Posterior cingulate gyrus (tissue), 11 donors: ENCODE measurements around the gene SLC30A4.
"Not testable (repeated sequence)": the region's sequence is repeated elsewhere in the genome, so short reads cannot be mapped to it uniquely, and the experiment has no call there.

Source experiments
- DNase-seq, 10 donors: peaks; one replicate each; pipeline versions ENCODE4 v3.0.0 to v3.0.0-alpha.2; 2020 to 2021; ENCODE audit warnings: mixed read lengths in 3 of 10
- intact Hi-C: fragments of 100-400 bp; cut with DNase I; formaldehyde crosslinking; loops from one replicate; pipeline ENCODE4 v1.15.1; 2023

The SLC30A4 gene

GRCh38 chr15:45522328-45523165, at the start of gene SLC30A4:
SLC30A4 (minus strand) TSS chr15:45522755; CDS start chr15:45522354, 401 bp downstream.
- intact Hi-C loops: loop anchor here (2.0 kb wide), 2 partner anchors 64 kb away; partner anchors contain the start of gene BLOC1S6
- DNase-seq: peak; percentile 53 to 95 (median 65)

DNA sequence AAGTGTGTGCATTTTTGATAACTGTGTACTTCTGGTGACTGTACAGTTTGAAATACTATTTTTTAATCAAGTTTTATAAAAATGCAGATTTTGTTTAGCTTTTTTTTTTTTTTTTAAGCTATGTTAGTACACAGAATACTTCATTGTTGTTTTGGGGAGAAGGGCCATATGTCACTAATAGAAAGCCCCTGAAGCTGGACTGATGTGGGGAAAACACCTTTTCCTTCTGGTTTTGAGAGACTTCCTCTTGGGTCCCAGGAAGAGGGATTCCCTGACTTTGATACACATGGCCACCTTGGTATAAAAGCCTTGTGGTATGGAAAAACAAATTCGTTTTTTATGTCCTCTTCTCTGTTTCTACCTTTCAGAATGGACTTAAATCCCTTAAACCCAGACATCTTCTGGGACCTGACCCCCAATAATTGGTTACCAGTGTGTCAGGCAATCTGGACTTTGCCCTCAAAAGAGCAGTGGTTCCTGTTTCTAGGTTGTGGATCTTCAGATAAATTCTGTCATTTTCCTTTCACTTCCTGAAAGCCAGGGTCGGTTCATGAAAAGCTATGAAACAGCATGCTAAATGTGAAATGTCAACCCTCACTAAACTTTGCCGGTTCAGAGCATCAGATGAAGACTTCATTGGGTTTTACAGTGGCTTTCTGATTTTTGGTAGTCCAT, 33.5 kb upstream of the SLC30A4 start:
- intact Hi-C loops: no loop called here
- DNase-seq: no peak

GRCh38 chr15:45551676-45552075, 29.1 kb upstream of the SLC30A4 start:
- intact Hi-C loops: no loop called here

DNA sequence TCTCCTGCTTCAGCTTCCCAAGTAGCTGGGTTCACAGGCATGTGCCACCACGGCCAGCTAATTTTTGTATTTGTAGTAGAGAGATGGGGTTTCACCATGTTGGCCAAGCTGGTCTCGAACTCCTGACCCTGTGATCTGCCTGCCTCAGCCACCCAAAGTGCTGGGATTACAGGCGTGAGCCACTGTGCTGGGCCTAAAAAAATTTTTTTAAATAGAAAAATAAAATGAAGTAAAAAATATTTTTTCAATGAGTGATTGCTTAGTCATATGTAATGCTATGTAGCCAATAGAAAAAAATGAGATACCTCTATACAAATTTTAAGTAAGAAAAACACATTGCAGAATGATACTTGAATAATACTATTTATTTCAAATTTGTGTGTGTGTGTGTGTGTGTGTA, 27.9 kb upstream of the SLC30A4 start:
- intact Hi-C loops: no loop called here
- no peak for DNase-seq

More at GRCh38 chr15:45551676-45552075, 29.1 kb upstream of the SLC30A4 start:
- no peak for DNase-seq

DNA sequence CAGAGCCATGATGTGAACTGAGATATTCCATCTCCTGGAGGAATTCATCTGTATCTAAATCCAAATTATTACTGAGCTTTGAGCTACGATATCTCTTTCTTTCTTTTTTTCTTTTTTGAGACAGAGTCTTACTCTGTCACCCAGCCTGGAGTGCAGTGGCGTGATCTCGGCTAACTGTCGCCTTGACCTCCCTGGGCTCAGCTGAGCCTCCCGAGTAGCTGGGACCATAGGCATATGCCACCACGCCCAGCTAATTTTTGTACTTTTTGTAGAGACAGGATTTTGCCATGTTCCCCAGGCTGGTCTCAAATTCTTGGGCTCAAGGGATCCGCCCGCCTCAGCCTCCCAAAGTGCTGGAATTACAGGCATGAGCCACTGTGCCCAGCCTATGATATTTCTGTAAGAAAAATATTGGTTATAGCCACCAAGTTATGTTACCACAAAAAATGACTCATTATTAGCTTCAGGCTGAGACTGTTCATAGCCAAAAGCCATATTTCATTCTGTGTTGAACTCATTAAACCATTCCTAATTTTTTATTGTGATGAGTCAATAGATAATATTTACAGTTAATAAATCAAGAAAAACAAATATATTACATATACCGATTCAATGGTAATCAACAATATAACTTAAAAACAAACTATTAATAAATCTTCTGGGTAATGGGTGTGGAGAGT, 27.1 kb upstream of the SLC30A4 start:
- DNase-seq: no peak
- intact Hi-C loops: no loop called here

GRCh38 chr15:45548753-45549520, 26.4 kb upstream of the SLC30A4 start:
- no peak for DNase-seq

GRCh38 chr15:45546789-45547188, 24.2 kb upstream of the SLC30A4 start:
- no peak for DNase-seq
- intact Hi-C loops: no loop called here

More at GRCh38 chr15:45548753-45549520, 26.4 kb upstream of the SLC30A4 start:
- intact Hi-C loops: no loop called here

GRCh38 chr15:45544266-45545023, 21.9 kb upstream of the SLC30A4 start:
- intact Hi-C loops: no loop called here
- no peak for DNase-seq

DNA sequence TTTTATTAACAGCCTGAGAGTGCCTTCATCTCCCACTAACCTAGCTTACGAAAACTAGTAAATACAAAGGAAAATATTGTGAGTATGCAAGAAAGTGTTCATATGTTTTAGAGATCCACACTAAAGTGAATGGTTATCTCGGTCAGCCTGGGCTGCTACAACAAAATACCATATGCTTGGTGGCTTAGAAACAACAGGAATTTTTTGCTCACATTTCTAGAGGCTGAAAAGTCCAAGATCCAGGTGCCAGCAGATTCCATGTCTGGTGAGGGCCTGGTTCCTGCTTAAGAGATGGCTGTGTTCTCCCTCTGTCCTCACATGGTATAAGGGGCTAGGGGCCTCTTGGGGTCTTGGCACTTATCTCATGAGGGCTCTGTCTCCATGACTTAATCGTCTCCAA, 20.5 kb upstream of the SLC30A4 start:
- no peak for DNase-seq
- intact Hi-C loops: no loop called here

DNA sequence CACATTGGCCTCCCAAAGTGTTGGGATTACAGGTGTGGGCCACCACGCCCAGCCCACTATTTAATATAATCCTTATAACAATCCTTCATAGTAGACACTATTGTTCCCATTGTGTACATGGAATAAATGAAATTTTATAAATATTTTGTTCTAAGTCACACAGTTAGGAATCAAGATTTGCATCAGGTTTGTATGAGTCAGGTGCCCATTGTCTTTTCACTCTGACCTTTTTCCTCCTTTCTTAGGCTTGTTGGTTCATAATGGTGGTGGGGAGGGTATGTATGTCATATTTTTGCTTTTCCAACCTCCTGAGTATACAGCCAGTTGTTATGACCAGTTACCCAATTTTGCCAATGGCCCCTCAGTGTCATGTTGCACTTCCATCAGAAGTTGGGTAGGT, 18.0 kb upstream of the SLC30A4 start:
- DNase-seq: no peak
- intact Hi-C loops: no loop called here

GRCh38 chr15:45539680-45540079, 17.1 kb upstream of the SLC30A4 start:
- intact Hi-C loops: no loop called here
- no peak for DNase-seq

- DNase-seq: no peak
- intact Hi-C loops: no loop called here
These were observed 14.4 kb upstream of the SLC30A4 start for GRCh38 chr15:45536934-45537333.

DNA sequence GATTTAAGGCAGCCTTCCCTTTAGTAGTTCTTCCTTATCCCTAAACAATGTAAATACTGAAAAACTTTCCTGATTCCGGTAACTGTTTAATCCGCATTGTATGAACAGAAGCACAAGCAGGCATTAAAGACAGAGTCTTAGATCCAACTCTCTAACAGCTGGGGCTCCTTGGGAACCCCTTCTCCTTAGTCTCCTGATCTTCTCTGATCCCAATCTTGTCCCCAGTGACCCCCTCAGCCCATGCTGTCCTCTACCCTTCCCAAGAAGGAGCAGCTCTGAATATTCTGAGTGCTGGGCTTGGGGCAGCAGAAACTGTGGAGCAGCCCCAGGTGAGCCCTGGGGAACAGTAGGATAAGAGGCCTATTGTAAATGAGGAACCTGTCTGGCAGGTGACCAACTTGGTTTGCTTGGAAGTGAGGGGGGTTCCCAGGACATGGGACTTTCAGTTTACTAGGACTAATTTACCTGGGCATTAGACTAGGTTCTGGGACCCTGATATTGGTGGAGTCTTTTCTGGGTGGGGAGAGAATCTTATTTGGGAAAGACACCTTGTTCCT, 13.0 kb upstream of the SLC30A4 start:
- DNase-seq: no peak
- intact Hi-C loops: no loop called here

DNA sequence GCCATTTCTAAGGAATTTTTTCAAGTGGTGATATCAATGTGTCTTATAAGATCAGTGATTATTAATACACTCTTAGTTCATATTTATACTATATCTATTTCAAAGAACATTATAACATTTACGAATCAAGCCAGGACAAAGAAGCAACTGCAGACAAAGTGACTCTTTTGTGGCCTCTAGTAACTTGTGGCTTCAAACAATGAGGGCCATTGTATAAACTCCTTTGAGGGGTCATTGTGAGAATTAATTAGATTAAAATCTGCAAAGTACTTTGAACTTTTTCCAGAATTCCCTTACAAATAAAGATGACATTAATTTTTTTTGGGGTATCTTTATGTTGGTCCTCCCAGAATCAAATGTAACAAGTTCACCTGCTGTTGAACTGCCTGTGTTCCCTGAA, 12.3 kb upstream of the SLC30A4 start:
- intact Hi-C loops: no loop called here

DNA sequence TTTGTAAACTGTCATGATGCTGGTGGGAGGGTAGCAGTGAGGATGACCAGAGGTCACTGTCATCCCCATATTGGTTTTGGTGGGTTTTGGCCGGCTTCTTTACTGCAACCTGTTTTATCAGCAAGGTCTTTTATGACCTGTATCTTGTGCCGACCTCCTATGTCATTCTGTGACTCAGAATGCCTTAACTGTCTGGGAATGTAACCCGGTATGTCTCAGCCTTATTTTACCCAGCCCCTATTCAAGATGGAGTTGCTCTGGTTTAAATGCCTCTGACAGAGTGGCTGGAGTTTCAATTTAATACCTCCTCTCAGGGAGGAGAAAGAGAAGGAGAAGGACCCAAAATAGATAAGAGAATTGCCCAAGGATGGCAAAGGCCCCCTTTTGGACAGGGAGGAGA, 10.3 kb upstream of the SLC30A4 start:
- DNase-seq, intact Hi-C loops: not testable (repeated sequence)

More for the DNA sequence above, 12.3 kb upstream of the SLC30A4 start:
- DNase-seq: no peak

- DNase-seq: no peak
- intact Hi-C loops: no loop called here
These were observed 7.1 kb upstream of the SLC30A4 start for GRCh38 chr15:45529613-45530012.

- intact Hi-C loops: no loop called here
- no peak for DNase-seq
These were observed 4.5 kb upstream of the SLC30A4 start for GRCh38 chr15:45527086-45527485.

DNA sequence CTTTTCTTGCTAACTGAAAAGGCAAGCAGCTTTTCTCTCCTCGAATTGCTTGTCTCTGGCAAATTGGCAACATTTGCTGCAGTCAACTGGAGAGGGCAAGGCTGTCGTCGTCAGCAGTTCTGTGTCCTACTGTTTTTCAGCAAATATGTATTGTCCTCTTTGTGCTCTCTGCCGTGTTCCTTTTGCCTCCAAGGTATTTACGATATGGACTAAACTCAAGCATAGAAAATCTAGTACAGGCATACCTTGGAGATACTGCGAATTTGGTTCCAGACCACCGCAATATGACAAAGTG, 558 bp upstream of the SLC30A4 start:
- DNase-seq: no peak
- intact Hi-C loops: loop anchor here (2.0 kb wide), 2 partner anchors 64 kb away; partner anchors contain the start of gene BLOC1S6

DNA sequence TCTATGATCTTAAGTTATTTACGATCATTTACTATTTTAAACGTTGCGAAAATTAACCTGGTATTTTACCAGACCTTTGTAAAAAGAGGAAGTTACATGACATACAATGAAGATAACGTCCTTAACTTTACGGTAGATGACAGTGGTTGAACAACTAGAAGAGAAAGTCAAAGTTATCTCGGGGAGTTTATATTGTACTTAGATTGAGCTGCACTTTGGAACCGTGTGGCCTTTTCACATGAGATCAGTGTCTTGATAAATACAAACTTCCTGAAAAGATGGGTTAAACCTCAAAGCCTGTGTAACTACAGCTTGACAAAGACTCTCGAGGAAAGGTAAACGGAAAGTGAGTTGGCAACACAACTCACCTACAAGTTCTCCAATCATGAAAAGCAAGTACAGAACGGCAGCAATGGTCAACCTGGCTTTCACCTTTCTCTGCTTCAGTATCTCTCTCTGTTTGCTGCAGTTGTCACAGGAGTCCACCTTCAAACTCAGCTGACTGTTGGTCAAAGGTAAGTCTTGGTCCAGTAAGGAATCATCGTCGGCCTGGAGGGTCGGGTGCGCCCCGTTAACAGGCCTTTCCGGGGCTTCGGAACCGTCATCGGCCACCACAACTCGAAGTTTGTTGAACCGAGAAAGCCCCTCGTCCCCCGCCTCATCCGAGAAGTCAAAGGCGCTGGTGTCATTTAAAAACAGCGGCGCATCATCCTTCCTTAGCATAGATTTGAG, 793 bp downstream of the SLC30A4 start:
- no peak for DNase-seq
- intact Hi-C loops: loop anchor here (2.0 kb wide), 2 partner anchors 63 to 65 kb away; partner anchors contain the start of gene BLOC1S6
